H1 (cell line): ENCODE results near the gene PPIG.

Experiments used
- ATF3 ChIP-seq: IDR thresholded peaks from 2 replicates; pipeline ENCODE4 v1.6.1; 2011; ENCODE audit warnings: low read depth, mild to moderate bottlenecking, low read length; ENCODE audit not compliant: insufficient read depth
- BCL11A ChIP-seq, 2 experiments: IDR thresholded peaks; one replicate each; pipeline ENCODE4 v1.6.1; 2011; ENCODE audit warnings: low read depth in 2 of 2, low read length in 2 of 2, mild to moderate bottlenecking in 2 of 2
- CHD2 ChIP-seq: IDR thresholded peaks from 2 replicates; pipeline ENCODE4 v1.6.1; 2012; ENCODE audit warnings: low read length, improper control_type of control experiment
- CREB1 ChIP-seq: IDR thresholded peaks from 2 replicates; pipeline ENCODE4 v1.6.1; 2012; ENCODE audit warnings: inconsistent platforms
- CTCF ChIP-seq, 3 experiments: IDR thresholded peaks; 1 replicate in 2 of 3; 2 replicates in 1 of 3; pipeline versions ENCODE4 v1.5.1 to v1.6.1; 2011; ENCODE audit warnings: low read length in 3 of 3, mild to moderate bottlenecking in 3 of 3, inconsistent platforms in 2 of 3, low read depth in 1 of 3, moderate library complexity in 1 of 3; ENCODE audit not compliant: insufficient read depth in 1 of 3; ENCODE audit errors: control extremely low read depth in 1 of 3
- EZH2 ChIP-seq: fragments of 200-600 bp; sonication (generic); IDR thresholded peaks from 2 replicates; pipeline ENCODE4 v1.7.1; 2012; ENCODE audit warnings: low read depth, mild to moderate bottlenecking, moderate library complexity, low read length, inconsistent platforms; ENCODE audit not compliant: severe bottlenecking
- JUN ChIP-seq: IDR thresholded peaks from 2 replicates; pipeline ENCODE4 v1.6.1; 2011; ENCODE audit warnings: low read depth, mild to moderate bottlenecking, improper control_type of control experiment, low read length
- NRF1 ChIP-seq: IDR thresholded peaks from 2 replicates; pipeline ENCODE4 v1.6.1; 2011; ENCODE audit warnings: mild to moderate bottlenecking, low read depth, low read length, improper control_type of control experiment
- PHF8 ChIP-seq: fragments of 200-600 bp; sonication (generic); conservative IDR thresholded peaks from 2 replicates; pipeline ENCODE4 v1.7.1; 2012; ENCODE audit warnings: low read depth, mild to moderate bottlenecking, inconsistent platforms, low read length, moderate library complexity
- POLR2A ChIP-seq, 2 experiments: IDR thresholded peaks; 1 replicate in 1 of 2; 2 replicates in 1 of 2; pipeline ENCODE4 v1.6.1; 2011; ENCODE audit warnings: low read depth in 2 of 2, low read length in 2 of 2, mild to moderate bottlenecking in 2 of 2; ENCODE audit errors: control extremely low read depth in 1 of 2
- RXRA ChIP-seq: IDR thresholded peaks from 2 replicates; pipeline ENCODE4 v1.6.1; 2011; ENCODE audit warnings: low read depth, mild to moderate bottlenecking, low read length, moderate library complexity; ENCODE audit not compliant: insufficient read depth
- SIRT6 ChIP-seq: IDR thresholded peaks from one replicate; pipeline ENCODE4 v1.7.1; 2012; ENCODE audit warnings: low read length, inconsistent platforms
- SP1 ChIP-seq: IDR thresholded peaks from 2 replicates; pipeline ENCODE4 v1.6.1; 2011; ENCODE audit warnings: low read depth, low read length

- TF ChIP-seq SP1 (no peak), POLR2A (IDR thresholded peaks at IDR 0.05; ENCODE audit: control extremely low read depth in 1 of 2, low read depth in 2 of 2, low read length in 2 of 2) (no peak), CTCF (IDR thresholded peaks at IDR 0.05; ENCODE audit: control extremely low read depth in 1 of 3, insufficient read depth in 1 of 3, low read depth in 1 of 3, low read length in 3 of 3) (no peak), JUN (no peak), PHF8 (no peak), RXRA (no peak), NRF1 (no peak), EZH2 (no peak), CHD2 (no peak), BCL11A (IDR thresholded peaks at IDR 0.05; ENCODE audit: low read depth in 2 of 2, low read length in 2 of 2) (no peak), ATF3 (no peak), SIRT6 (no peak), CREB1 (no peak)
These were observed 53.5 kb downstream of the PPIG start for GRCh38 chr2:169637620-169638019.
